UCSD-AML1 (cell line): ENCODE data around the gene SYNDIG1.

ENCODE experiments used
- DNase-seq: peaks from one replicate; lab custom pipeline; 2025; ENCODE audit not compliant: unreplicated experiment; lab: John Stamatoyannopoulos, UW

Gene SYNDIG1

DNA sequence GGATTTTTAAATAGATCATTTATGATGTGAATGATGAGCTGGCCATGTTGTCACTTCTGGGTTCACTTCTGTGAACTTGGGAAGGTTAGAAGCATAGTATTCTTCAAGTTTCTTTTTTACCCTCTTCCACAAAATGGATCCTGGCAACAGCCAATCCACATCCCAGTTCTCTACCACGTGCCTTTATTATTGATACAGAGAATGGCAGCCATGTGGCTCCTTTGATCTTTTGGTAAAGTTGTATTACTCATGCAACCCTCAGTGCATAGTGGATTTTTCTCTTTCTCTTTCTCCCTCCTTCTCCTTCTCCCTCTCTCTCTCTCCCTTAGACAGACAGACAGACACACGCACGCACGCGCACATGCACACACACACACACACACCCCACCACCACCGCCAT lies 50.0 kb downstream of the SYNDIG1 start:
- DNase-seq, result no peak

DNA sequence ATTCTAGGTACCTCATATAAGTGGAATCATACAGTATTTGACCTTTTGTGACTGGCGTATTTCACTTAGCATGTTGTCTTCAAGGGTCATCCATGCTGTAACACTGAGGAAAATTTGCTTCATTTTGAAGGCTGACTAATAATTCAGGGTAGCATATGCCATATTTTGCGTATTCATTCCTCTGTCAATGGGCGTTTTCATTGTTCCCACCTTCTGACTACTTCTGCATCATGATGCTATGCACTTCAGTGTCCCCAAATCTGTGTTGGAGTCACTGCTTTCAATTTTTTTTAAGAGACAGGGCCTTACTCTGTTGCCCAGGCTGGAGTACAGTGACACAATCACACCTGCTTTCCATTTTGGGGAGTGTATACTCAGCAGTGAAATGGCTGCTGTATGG lies 51.6 kb downstream of the SYNDIG1 start:
- no peak for DNase-seq

DNA sequence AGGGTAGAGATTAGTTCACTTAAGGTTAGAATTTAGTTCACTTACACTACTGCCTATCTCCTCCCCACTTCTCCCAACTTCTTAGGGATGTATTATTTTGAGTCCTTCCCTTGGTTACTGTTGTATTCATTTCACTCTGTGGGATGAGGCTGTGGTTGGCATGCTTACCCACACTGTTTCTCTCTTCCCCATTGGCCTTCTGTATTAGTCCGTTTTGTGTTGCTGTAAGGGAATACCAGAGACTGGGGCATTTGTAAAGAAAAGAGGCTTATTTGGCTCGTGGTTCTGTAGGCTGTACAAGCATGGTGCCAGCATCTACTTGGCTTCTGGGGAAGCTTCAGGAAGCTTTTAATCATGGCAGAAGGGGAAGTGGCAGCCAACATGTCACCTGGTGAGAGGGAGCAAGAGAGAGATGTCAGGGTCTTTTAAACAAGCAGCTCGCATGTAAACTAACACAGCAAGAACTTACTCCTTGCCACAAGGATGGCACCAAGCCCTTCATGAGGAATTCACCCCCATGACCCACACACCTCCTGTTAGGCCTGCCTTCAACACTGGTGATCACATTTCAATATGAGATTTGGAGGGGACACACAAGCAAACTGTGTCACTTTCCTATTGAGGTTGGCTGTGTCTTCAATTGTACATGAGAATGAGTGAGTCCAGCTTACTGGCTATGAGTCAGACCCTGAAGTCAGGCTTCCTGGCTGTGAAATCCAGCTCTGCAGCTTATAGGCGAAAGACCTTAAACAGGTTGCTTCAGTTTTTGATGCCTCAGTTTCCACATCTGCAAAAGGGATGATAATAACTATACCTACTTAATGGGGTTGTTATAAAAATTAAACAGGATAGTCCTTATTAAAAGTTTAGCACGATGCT lies 53.3 kb downstream of the SYNDIG1 start:
- no peak for DNase-seq

DNA sequence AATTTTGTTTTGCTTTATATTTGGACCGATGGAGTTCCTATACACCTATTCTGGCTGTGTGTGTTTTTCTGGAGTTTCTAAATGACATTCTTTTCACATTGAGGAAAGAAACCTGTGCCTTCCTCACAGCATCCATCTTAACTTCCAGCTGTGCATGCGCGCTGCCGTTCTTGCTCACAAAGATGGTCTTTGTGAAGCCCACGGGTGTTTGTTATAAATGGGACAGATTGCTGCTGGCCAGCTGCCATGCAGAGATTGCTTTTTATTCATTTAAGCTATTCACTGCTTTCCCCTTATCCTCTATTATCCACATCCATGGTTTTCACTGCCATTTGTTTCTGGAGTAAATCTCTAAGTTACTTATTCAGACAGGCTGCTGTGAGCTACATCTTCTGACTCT lies 54.2 kb downstream of the SYNDIG1 start:
- DNase-seq, result no peak

DNA sequence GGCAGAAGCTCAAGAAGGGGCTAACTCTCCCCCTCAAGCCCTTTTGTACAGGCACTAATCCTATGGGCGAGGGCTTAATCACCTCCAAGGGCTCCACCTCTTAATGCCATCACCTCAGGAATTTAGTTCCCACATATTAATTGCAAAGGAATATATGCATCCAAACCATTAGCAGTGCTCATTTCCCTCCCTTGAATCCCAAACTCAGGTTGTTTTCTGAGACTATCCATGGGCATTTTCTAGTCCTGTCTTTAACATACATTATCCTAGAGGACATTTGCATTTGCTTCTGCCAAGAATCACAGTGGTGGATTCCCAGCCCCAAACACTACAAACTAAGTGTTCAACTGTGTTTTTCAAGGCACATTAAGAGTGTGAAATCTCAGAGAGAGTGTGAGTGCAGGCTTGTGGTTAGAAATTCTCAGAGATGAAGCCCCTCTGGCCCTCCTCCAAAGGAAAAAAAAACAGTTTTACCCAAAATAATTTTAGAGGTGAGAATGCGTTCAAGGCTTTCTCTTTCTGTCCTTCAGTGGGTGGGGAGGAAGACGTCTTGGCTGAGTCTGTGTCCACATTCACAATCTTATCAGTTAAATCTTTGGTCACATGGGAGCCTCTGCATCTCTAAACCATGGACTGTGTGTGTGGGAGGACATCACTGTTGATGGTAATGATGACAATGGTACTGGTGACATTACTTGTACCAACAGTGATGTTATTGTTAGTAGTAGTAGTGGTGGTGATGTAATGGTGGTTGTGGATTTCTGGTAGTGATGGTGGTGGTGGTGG lies 59.3 kb downstream of the SYNDIG1 start:
- no peak for DNase-seq

DNA sequence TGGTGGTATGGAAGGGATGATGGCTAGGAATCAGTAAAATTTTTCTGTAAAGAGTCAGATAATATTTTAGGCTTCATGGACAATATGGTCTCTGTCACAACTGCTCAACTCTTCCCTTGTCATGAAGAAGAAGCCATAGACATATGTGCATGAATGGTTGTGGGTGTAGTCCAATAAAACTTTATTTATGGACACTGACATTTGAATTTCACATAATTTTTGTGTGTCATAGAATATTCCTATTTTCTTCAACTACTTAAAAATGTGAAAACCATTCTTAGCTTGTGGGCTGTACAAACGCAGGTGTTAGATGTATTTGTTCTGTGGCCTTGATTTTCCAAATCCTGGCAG lies 59.9 kb downstream of the SYNDIG1 start:
- DNase-seq, result no peak

DNA sequence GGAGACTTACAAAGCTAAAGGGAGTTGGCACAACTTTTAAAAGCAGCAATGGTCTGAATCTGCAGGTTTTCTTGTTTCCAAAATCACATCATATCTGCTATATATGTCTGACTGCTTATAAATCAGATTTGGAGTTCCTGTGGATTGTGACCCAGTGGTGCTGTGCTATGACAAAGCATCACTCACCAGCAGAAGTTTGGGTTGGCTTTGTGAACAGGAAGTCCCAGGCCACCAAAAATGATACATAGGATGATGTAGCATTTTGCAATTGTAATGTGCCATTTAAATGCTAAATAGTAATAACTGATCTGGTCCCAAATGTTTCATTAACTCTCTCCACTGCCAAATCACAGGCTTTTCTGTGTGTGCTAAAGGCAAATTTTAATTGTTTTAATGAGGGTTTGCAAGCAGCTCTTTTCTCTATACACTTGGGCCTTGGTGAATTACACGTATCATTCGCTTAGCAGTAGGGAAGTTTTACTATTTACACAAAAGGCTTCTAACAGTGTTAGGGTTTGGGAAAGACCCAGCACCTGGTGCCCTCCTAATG lies 60.8 kb downstream of the SYNDIG1 start:
- DNase-seq, result no peak

DNA sequence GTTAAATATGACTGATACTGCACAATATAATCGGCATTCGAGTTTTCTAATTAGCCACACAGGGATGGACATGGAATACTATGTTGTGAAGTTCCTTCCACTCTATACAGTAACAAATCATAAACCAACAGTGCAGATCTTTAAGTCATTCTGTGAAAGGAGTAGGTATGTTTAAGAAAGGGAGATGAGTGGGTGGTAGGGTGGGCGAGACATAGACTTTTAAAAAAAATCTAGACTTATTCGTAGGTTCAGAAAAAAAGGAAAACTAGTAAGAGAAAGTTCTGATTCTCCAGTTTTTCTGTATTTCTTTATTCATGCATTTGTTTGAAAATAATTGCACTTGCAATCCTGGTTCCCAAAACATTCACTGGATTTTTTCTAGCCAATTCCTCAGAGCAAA lies 61.8 kb downstream of the SYNDIG1 start:
- DNase-seq, result no peak

DNA sequence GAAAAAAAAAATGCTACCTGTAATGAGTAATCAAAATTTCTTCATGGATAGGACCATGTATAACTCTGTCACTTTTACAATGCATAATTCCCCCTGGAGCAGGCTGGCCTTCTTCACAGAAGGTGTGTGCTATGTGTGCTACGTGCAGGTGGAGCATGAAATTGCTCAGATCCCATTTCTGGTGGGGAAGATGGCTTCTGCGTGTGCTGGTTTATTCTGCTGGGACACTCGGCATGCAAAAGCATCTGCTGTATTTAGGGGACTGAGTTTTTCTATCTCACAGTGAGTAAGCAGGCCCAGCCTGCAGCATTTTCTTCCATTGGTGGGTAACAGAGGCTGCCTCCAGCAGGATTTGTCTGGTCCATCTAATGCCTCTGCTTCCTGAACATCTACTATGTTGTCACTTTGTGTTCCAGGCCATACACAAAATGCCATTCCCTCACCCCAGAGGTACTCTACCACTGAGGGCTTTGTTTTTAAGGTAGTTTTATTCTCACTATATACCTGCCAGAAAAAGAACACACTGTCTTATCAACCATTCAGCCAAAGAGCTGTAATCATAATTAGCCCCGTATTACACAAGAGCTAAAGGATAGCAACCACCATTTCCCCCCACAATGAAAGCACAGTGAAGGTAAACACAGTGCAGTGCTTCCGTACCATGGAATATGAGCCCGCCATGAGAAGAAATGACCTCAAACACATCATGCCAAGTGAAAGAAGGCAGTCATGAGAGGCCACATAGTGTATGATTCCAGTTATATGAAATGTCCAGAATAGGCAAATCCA lies 62.4 kb downstream of the SYNDIG1 start:
- no peak for DNase-seq

DNA sequence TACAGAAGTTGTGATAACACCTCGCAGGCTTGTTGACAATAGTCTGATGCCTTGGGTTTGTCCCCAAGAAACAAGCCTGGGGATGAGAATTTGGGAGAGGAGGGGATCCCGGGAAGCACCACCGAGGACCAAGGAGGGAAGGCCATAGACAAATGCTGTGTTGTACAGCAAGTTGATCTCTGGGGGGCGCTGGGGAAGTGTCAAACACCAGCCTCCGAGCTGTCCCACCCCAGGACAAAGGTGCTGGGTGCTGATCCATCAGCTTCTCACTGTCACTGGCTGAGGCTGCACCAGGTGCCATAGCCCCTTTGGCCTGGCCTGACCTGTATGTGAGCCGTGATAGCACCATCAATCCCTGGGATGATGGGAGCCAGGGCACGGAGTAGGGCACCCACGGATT lies 64.0 kb downstream of the SYNDIG1 start:
- DNase-seq, result no peak

DNA sequence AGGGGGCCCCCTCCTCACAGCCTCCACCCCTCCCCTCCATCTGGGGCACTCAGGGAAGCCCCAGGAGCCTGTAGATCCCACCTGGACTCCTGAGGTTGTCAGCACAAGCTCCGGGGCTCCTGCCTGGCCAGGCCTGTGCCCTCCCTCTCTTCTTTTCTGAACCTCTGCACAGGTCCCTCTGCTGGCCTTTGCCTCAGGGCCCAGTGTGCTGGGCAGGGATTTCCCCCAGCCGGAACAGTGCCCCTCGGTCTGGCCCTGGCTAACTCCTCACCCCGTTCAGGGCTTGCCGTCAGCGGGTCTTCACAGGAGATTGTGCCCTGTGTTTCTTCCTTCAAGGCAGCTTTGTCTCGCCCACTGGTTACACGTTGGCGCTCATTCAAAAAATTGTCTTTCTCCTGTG lies 64.9 kb downstream of the SYNDIG1 start:
- no peak for DNase-seq

DNA sequence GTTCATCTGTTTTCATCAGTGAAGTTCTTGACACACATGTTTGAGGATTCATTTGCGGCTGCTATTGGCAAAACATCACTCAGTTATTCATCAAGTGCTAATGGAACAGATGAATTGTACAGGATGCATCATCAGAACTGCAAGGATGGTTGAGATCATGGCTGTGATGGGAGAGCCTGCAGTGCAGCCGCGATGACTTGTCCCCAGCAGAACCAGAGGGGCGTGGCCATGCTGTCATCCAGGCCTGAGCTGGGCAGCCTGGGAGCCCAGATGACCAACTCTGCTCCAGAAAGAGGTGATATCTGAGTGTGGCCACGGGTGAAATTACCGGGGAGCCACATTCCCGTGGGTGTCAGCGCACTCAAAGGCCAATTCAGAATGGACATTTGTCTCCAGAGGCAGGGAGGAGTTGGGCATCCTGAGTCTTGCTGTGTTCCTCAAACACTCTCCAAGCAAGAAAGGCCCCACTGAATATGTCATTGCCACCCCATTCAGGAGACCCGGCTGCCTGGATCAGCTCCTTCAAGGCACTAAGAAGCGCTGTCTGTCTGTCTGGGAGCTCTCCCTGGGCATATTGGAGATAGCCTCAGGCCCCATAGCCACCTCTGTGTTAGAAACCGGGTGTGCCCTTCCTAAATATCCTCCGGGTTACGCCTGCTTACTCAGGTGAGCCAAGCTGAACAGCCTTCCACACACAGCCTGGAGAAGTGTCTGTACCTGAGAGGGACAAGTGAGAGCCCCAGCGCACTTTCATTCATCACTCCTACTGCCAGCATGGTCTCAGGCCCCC lies 66.7 kb downstream of the SYNDIG1 start:
- DNase-seq, result no peak

DNA sequence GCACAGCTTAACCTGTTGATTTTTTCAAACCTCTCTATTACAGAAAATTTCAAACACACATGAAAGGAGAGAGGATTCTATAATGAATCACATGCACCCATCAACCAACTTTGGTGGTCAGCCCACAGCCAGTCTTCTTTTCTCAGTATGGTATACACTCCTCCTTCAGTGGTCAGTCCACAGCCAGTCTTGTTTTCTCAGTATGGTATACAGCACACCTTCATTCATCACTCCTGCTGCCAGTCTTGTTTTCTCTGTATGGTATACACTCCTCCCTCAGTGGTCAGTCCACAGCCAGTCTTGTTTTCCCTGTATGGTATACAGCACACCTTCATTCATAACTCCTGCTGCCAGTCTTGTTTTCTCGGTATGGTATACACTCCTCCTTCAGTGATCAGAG lies 67.8 kb downstream of the SYNDIG1 start:
- no peak for DNase-seq

DNA sequence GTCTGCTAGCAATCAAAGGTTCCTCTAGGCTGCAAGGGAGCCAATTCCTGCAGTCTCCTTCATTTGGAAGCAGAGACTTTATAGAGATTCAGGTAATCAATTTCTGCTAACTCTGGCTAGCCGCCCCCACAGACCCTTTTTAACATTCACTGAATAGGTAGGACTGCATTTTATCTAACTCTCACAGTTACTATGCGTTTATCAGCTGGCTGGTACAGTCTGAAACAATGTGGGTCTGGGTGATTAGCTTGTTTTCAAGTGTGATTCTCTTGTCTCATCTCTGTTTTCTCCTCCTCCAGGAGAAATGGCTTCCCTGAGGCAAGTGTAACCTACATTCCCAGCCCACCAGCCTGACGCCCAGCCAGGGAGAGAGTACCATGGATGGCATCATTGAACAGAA lies 73.3 kb downstream of the SYNDIG1 start:
- DNase-seq, result no peak

DNA sequence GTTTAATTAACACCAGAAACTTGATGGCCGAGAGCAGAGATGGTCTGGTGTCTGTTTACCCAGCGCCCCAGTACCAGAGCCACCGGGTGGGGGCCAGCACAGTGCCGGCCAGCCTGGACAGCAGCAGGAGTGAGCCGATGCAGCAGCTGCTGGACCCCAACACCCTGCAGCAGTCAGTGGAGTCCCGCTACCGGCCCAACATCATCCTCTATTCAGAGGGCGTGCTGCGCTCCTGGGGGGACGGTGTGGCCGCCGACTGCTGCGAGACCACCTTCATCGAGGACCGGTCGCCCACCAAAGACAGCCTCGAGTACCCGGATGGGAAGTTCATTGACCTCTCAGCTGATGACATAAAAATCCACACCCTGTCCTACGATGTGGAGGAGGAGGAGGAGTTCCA lies 73.7 kb downstream of the SYNDIG1 start:
- DNase-seq, result no peak

DNA sequence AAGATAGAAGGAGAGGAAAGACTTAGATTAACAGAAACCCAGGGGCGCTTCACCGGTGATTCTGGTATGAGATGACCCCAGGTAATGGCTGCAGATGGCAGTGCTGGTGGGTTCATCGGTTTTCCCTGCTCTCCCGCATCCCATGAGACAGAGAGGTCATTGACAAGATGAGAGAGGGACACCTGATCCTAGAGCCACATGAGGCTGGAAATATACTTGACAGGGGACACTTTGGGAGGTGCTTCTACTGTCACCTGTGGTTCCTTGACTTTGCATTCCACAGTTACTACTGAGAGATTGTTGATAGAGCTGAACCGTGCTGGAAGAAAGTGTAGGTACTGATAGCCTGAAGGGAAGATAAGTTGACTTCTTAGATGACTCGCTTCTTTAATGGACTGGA lies 74.3 kb downstream of the SYNDIG1 start:
- no peak for DNase-seq

DNA sequence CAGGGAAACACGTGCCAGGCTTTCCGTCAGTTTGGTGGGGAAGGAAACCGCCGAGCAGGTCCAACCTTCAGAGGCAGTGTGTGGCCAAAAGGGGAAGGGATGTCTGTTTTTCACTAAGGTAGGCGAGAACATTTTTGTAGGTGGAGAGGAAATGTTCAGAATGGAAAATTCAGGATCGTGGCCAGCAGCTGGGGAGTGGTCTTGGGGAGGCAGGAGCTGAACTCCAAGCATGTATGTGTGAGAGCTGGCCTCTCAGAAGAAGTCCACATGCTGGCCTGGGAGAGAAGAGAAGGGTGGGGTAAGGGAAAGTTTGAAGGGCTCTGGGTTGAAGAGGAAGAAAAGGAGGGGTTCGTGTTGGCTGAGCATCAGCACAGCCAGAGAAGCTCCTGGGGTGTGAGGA lies 74.9 kb downstream of the SYNDIG1 start:
- DNase-seq, result no peak

DNA sequence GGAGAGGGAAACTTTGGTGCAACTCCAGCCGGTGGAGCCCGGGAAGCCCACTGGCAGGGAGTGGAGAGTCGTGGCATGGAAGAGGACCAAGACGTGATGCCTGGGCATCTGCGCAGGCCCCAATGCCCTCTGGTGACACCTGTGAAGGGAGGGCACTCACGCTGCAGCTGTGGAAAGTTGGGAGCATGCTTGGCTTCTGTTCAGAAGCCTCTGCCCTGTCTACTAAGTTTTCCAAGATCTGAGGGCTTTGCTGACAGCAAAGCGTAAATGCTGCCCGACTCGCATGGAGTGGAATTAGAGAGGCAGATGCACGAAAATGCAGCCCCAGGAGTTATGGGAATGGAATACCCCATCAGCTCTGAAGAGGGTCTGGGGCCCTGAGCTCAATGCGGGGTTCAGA lies 75.7 kb downstream of the SYNDIG1 start:
- DNase-seq, result no peak

DNA sequence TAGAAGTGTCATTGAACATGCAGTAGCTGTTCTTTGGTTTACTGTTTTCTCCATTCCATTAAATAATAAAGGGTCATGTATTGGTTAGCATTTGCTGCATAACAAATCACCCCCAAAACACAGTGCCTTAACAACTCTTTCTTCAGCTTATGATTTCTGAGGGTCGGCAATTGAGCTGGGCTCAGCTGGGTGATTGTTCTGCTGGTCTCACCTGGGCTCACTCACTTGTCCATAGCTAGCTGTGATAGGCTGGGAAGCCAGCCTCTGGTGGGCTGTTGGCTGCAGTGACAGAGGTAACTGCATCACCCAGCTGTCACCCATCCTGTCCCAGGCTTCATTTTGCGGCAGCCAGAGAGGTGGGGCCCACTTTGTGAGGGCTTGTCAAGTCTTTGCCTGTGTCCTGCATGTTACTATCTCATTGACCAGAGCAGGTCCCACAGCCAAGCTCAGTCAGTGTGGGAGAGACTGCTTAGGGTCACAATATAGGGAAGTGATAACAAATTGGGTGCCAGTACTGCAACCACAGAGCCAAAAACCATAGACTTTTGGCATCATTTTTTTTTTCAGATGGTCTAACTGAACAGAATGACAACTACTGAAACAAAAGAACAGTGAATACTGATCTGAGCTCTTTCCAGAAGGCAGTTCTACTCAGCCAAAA lies 76.9 kb downstream of the SYNDIG1 start:
- no peak for DNase-seq

DNA sequence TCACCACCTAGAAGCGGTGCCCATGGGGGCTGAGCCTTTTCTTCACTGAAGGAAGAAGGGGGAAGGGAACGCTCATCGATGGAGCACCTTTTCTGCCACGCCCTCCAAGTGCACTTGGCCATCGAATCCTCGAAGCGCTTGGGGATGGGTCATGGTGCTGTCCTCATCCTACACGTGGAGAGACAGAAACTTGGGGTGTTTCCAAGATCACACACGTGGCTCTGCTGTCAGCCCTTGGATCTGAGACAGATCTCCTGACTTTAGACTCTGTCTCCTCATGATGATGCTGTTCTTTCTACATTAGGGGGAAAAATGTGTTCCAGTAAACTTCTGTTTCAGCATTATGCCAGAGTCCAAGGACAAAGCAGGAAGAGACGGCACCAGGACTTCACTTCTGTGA lies 78.5 kb downstream of the SYNDIG1 start:
- no peak for DNase-seq
